H9 (cell line): ENCODE results near the gene CAPZA2. TPM values are rescaled to one million over a fixed set of nuclear protein-coding genes. Genes with fewer than 3 reads are reported as not detected.

Experiments used
- DNase-seq: peaks from one replicate; pipeline ENCODE4 v3.0.0-alpha.2; 2017
- H2AFZ ChIP-seq: one replicate; pipeline ENCODE4 v1.6.1; 2013; ENCODE audit warnings: mild to moderate bottlenecking, low read length, control low read depth, moderate library complexity
- H2AK5ac ChIP-seq: 2 replicates; pipeline ENCODE4 v1.6.1; 2013; ENCODE audit warnings: low read length, control low read depth, mixed read lengths; ENCODE audit not compliant: insufficient read length
- H2BK120ac ChIP-seq: one replicate; pipeline ENCODE4 v1.6.1; 2013; ENCODE audit warnings: low read depth, mild to moderate bottlenecking, low read length, control low read depth, inconsistent platforms; ENCODE audit not compliant: poor library complexity, severe bottlenecking
- H2BK12ac ChIP-seq: 2 replicates; pipeline ENCODE4 v1.6.1; 2013; ENCODE audit warnings: low read length, control low read depth, mixed read lengths, low read depth; ENCODE audit not compliant: insufficient read length
- H2BK15ac ChIP-seq: 2 replicates; pipeline ENCODE4 v1.6.1; 2013; ENCODE audit warnings: low read depth, low read length, control low read depth
- H2BK20ac ChIP-seq: one replicate; pipeline ENCODE4 v1.6.1; 2013; ENCODE audit warnings: low read depth, mild to moderate bottlenecking, low read length, control low read depth, inconsistent platforms; ENCODE audit not compliant: poor library complexity, severe bottlenecking
- H2BK5ac ChIP-seq: 2 replicates; pipeline ENCODE4 v1.6.1; 2013; ENCODE audit warnings: low read length, control low read depth, mixed read lengths; ENCODE audit not compliant: insufficient read length
- H3K14ac ChIP-seq: 2 replicates; pipeline ENCODE4 v1.6.1; 2013; ENCODE audit warnings: low read length, control low read depth; ENCODE audit not compliant: insufficient read depth
- H3K18ac ChIP-seq: 2 replicates; pipeline ENCODE4 v1.6.1; 2013; ENCODE audit warnings: low read depth, mild to moderate bottlenecking, mixed read lengths, low read length, control low read depth; ENCODE audit not compliant: insufficient read length
- H3K23ac ChIP-seq: 2 replicates; pipeline ENCODE4 v1.6.1; 2013; ENCODE audit warnings: low read length, control low read depth, mixed read lengths, low read depth; ENCODE audit not compliant: insufficient read length
- H3K23me2 ChIP-seq: 2 replicates; pipeline ENCODE4 v1.6.1; 2013; ENCODE audit warnings: low read depth, mild to moderate bottlenecking, mixed read lengths, low read length, control low read depth; ENCODE audit not compliant: insufficient read length, poor library complexity, severe bottlenecking
- H3K27ac ChIP-seq: 2 replicates; pipeline ENCODE4 v1.5.1; 2013; ENCODE audit warnings: low read length, control low read depth, mixed read lengths, low read depth; ENCODE audit not compliant: insufficient read length
- H3K27me3 ChIP-seq: 2 replicates; pipeline ENCODE4 v1.6.1; 2013; ENCODE audit warnings: low read length, control low read depth, inconsistent platforms; ENCODE audit not compliant: insufficient read depth
- H3K4ac ChIP-seq: 2 replicates; pipeline ENCODE4 v1.6.1; 2013; ENCODE audit warnings: low read depth, mild to moderate bottlenecking, control low read depth, inconsistent platforms, low read length, moderate library complexity
- H3K4me1 ChIP-seq: 2 replicates; pipeline ENCODE4 v1.6.1; 2013; ENCODE audit warnings: low read length, control low read depth, inconsistent platforms; ENCODE audit not compliant: insufficient read depth
- H3K4me2 ChIP-seq: 2 replicates; pipeline ENCODE4 v1.6.1; 2013; ENCODE audit warnings: low read length, control low read depth, mixed read lengths; ENCODE audit not compliant: insufficient read length, insufficient read depth
- H3K56ac ChIP-seq: 2 replicates; pipeline ENCODE4 v1.6.1; 2013; ENCODE audit warnings: low read depth, mild to moderate bottlenecking, mixed read lengths, low read length, control low read depth; ENCODE audit not compliant: insufficient read length
- H3K79me1 ChIP-seq: 2 replicates; pipeline ENCODE4 v1.6.1; 2013; ENCODE audit warnings: low read depth, mild to moderate bottlenecking, moderate library complexity, low read length, control low read depth, inconsistent platforms; ENCODE audit not compliant: insufficient read depth, poor library complexity, severe bottlenecking
- H3K79me2 ChIP-seq: 2 replicates; pipeline ENCODE4 v1.6.1; 2013; ENCODE audit warnings: low read length, control low read depth, inconsistent platforms; ENCODE audit not compliant: insufficient read depth
- H3K9ac ChIP-seq: 2 replicates; pipeline ENCODE4 v1.6.1; 2013; ENCODE audit warnings: low read length, control low read depth, mixed read lengths; ENCODE audit not compliant: insufficient read length; ENCODE audit errors: extremely low read depth
- H3K9me3 ChIP-seq: one replicate; pipeline ENCODE4 v1.6.1; 2013; ENCODE audit warnings: low read depth, low read length, inconsistent platforms; ENCODE audit not compliant: control insufficient read depth
- H3T11ph ChIP-seq: one replicate; pipeline ENCODE4 v1.6.1; 2013; ENCODE audit warnings: mild to moderate bottlenecking, low read length, control low read depth, inconsistent platforms
- H4K20me1 ChIP-seq: one replicate; pipeline ENCODE4 v1.6.1; 2013; ENCODE audit not compliant: control insufficient read depth, insufficient read length, insufficient read depth
- H4K5ac ChIP-seq: 2 replicates; pipeline ENCODE4 v1.6.1; 2013; ENCODE audit warnings: low read depth, mild to moderate bottlenecking, mixed read lengths, low read length, control low read depth; ENCODE audit not compliant: insufficient read length
- H4K8ac ChIP-seq: replicated peaks from 2 replicates; pipeline ENCODE4 v1.6.1; 2013; ENCODE audit warnings: low read length, control low read depth, mixed read lengths, low read depth; ENCODE audit not compliant: insufficient read length
- H4K91ac ChIP-seq: 2 replicates; pipeline ENCODE4 v1.6.1; 2013; ENCODE audit warnings: low read depth, mild to moderate bottlenecking, moderate library complexity, mixed read lengths, low read length, control low read depth; ENCODE audit not compliant: insufficient read length
- H3K27ac Mint-ChIP-seq, 3 experiments: 2 replicates in 2 of 3; 3 replicates in 1 of 3; pipeline ENCODE4 v1.8.0; 2020 to 2021; ENCODE audit warnings: mixed read lengths in 3 of 3, mild to moderate bottlenecking in 1 of 3, moderate library complexity in 1 of 3
- H3K27me3 Mint-ChIP-seq: 2 replicates; pipeline ENCODE4 v1.8.0; 2021; ENCODE audit warnings: low read depth, mild to moderate bottlenecking, moderate library complexity, mixed read lengths
- H3K36me3 Mint-ChIP-seq, 3 experiments: 2 replicates in 2 of 3; 3 replicates in 1 of 3; pipeline ENCODE4 v1.8.0; 2020 to 2021; ENCODE audit warnings: low read depth in 3 of 3, mixed read lengths in 3 of 3; ENCODE audit not compliant: insufficient read depth in 1 of 3
- H3K4me1 Mint-ChIP-seq, 2 experiments: 2 replicates each; pipeline ENCODE4 v1.8.0; 2020; ENCODE audit warnings: mixed read lengths in 2 of 2
- H3K4me3 Mint-ChIP-seq, 2 experiments: 2 replicates in 1 of 2; 3 replicates in 1 of 2; pipeline ENCODE4 v1.8.0; 2020 to 2021; ENCODE audit warnings: mild to moderate bottlenecking in 2 of 2, mixed read lengths in 2 of 2, moderate library complexity in 1 of 2
- H3K9me3 Mint-ChIP-seq, 2 experiments: 2 replicates in 1 of 2; 3 replicates in 1 of 2; pipeline ENCODE4 v1.8.0; 2020; ENCODE audit warnings: mild to moderate bottlenecking in 2 of 2, mixed read lengths in 2 of 2, moderate library complexity in 1 of 2
- CTCF ChIP-seq: fragments of 200-600 bp; sonication (generic); conservative IDR thresholded peaks from 3 replicates; pipeline ENCODE4 v1.8.0; 2021; ENCODE audit warnings: antibody characterized with exemption, mild to moderate bottlenecking
- WGBS: extraction: QIAGEN DNeasy Blood & Tissue Kit; methylation state at CpG from one replicate; pipeline ENCODE4 v1.1.7; 2013; ENCODE audit warnings: missing lambda C conversion rate, low lambda C conversion rate, mixed read lengths; ENCODE audit not compliant: insufficient read length; ENCODE audit errors: extremely low coverage; 5-methylcytosine and 5-hydroxymethylcytosine counted together
- total RNA-seq: library from RNA; stranded (reverse); gene quantifications from 2 replicates; pipeline ENCODE4 v1.2.1, GENCODE V29; 2021

The CAPZA2 gene
- total RNA-seq, 1 experiment from 2014 or later, result 131 TPM

GRCh38 chr7:116940689-116941370 is 78.4 kb downstream of the CAPZA2 start:
- H4K5ac ChIP-seq, result no peak overlapping the region
- no peak overlapping the region for H2AK5ac ChIP-seq
- no peak overlapping the region for H3K14ac ChIP-seq
- no peak overlapping the region for H2BK120ac ChIP-seq
- no peak overlapping the region for H3K4ac ChIP-seq
- no peak overlapping the region for H2BK5ac ChIP-seq
- no peak overlapping the region for H3K9ac ChIP-seq
- H3K4me2 ChIP-seq, result no peak overlapping the region
- H2BK20ac ChIP-seq, result no peak overlapping the region
- no peaks in the 10 kb centered on the region for H3K79me2 ChIP-seq
- peaks cover 3% of the 10 kb centered on the region; the same call in 1 of the 2 replicates for H3K4me1 ChIP-seq
- H3K23me2 ChIP-seq, result no peaks in the 10 kb centered on the region
- WGBS, result no CpG with 5 or more reads among the region's 8 CpGs
- no peaks in the 10 kb centered on the region for H3K9me3 ChIP-seq
- Mint-ChIP-seq H3K27me3 (no peaks in the 10 kb centered on the region; the same call in 1 of the 2 replicates), H3K27ac (no peak overlapping the region), H3K4me1 (peaks cover 2 to 4% of the 10 kb centered on the region in 2 experiments; a peak in 2 of 4 replicates), H3K9me3 (no peaks in the 10 kb centered on the region), H3K4me3 (no peak overlapping the region), H3K36me3 (no peaks in the 10 kb centered on the region)
- H2AFZ ChIP-seq, result no peak overlapping the region
- no peak overlapping the region for H3K56ac ChIP-seq
- no peak for DNase-seq
- no peak overlapping the region for H3K23ac ChIP-seq
- H4K91ac ChIP-seq, result no peak overlapping the region
- no peaks in the 10 kb centered on the region for H3K79me1 ChIP-seq
- no peak overlapping the region for H4K8ac ChIP-seq
- TF ChIP-seq CTCF, result no peak
- no peak overlapping the region for H2BK15ac ChIP-seq
- H4K20me1 ChIP-seq, result no peaks in the 10 kb centered on the region
- H3T11ph ChIP-seq, result no peak overlapping the region
- H3K27ac ChIP-seq, result no peak overlapping the region
- H3K27me3 ChIP-seq, result no peaks in the 10 kb centered on the region
- H3K18ac ChIP-seq, result no peak overlapping the region
- no peak overlapping the region for H2BK12ac ChIP-seq
